ENCODE results near the gene SMIM8. TPM values are rescaled to one million over a fixed set of nuclear protein-coding genes. Genes with fewer than 3 reads are reported as not detected.

Gene SMIM8
- total RNA-seq, 6 experiments from 2014 or later: 2.8 to 5.9 (median 4.3) TPM

DNA sequence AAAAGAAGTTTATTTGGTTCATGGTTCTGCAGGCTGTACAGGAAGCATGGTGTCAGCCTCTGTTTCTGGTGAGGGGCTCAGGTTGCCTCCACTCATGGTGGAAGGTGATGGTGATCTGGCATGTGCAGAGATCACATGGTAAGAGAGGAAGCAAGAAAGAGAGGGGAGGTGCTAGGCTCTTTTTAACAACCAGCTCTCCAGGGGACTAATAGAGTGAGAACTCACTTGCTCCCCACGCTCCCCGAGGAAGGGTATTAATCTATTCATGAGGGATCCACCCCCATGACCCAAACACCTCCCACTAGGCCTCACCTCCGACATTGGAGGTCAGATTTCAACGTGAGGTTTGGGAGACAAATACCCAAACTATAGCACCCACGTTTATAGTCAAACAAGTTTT is 10.6 kb downstream of the SMIM8 start:
- Histone ChIP-seq H3K27me3 (no peaks in the 10 kb centered on the region), H3K27ac (no peak overlapping the region), H3K4me1 (no peaks in the 10 kb centered on the region), H3K36me3 (no peaks in the 10 kb centered on the region), H3K4me3 (no peak overlapping the region), H3K9me3 (no peaks in the 10 kb centered on the region)
- ATAC-seq (no peak), DNase-seq (no peak)
- TF ChIP-seq, protein P1, sequence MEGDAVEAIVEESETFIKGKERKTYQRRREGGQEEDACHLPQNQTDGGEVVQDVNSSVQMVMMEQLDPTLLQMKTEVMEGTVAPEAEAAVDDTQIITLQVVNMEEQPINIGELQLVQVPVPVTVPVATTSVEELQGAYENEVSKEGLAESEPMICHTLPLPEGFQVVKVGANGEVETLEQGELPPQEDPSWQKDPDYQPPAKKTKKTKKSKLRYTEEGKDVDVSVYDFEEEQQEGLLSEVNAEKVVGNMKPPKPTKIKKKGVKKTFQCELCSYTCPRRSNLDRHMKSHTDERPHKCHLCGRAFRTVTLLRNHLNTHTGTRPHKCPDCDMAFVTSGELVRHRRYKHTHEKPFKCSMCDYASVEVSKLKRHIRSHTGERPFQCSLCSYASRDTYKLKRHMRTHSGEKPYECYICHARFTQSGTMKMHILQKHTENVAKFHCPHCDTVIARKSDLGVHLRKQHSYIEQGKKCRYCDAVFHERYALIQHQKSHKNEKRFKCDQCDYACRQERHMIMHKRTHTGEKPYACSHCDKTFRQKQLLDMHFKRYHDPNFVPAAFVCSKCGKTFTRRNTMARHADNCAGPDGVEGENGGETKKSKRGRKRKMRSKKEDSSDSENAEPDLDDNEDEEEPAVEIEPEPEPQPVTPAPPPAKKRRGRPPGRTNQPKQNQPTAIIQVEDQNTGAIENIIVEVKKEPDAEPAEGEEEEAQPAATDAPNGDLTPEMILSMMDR (IDR thresholded peaks at IDR 0.05): no peak
- no peak for TF ChIP-seq POLR2A (IDR thresholded peaks at IDR 0.05)
- WGBS (ENCODE audit: insufficient coverage, low coverage, low lambda C conversion rate, missing lambda C conversion rate): 64% methylated on average over 5 of the region's 5 CpGs
- intact Hi-C loops (cut with DNase I): no loop called here

DNA sequence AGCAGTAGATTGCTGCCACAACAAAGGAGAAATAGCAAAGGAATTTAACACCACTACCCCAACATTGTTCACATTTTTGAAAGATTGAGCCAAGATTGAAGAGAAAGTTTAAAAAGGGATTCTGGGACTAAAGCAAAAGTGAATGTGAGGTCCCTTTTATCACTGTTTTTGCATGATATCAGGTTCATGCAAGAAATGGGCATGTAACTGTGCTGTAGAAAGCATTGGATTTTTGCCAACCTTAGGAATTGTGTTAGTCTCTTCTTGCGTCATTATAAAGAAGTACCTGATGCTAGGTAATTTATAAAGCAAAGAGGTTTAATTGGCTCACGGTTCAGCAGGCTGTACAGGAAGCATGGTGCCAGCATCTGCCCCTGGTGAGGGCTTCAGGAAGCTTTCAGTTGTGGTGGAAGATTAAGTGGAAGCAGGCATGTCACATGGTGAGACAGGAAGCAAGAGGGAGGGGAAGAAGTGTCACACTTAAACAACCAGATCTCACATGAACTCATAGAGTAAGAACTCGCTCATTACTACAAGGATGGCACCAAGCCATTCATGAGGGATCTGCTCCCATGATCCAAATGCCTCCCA is 11.3 kb downstream of the SMIM8 start:
- no peak for TF ChIP-seq POLR2A (IDR thresholded peaks at IDR 0.05)
- TF ChIP-seq, protein P1 (IDR thresholded peaks at IDR 0.05): no peak
- Histone ChIP-seq H3K4me1 (no peaks in the 10 kb centered on the region), H3K27me3 (no peaks in the 10 kb centered on the region), H3K9me3 (no peaks in the 10 kb centered on the region), H3K4me3 (no peak overlapping the region), H3K36me3 (no peaks in the 10 kb centered on the region), H3K27ac (no peak overlapping the region)
- intact Hi-C loops (cut with DNase I): no loop called here
- WGBS (ENCODE audit: insufficient coverage, low coverage, low lambda C conversion rate, missing lambda C conversion rate): 38% methylated on average over 3 of the region's 3 CpGs
- peak in 3 of 4 donors; percentile 27 to 40 (median 35) for ATAC-seq
- no peak for DNase-seq

DNA sequence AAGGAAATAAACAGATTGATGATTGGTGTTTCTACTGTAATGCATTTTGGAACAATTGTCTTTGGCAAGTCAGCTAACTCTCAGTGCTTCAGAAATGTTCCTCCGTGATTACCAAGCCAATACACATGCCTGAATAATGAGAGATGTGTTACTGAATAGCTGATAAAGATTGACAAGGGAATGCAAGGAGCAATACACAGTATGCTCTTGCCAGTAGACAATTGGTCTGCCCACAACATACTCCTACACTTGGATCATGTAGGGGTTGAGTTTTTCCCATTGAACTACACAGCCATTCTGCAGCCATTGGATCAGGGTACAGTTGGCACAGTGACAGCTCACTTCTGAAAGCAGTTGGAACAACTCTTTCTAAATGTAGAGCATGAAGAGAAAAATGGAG is 12.3 kb downstream of the SMIM8 start:
- no peak for ATAC-seq
- WGBS (ENCODE audit: insufficient coverage, low coverage, low lambda C conversion rate, missing lambda C conversion rate): 63% methylated on average over 1 of the region's 1 CpG
- H3K27me3 ChIP-seq: no peaks in the 10 kb centered on the region

GRCh38 chr6:87336367-87336766 is 14.0 kb downstream of the SMIM8 start:
- 90% methylated on average over 4 of the region's 4 CpGs for WGBS (ENCODE audit: insufficient coverage, low coverage, low lambda C conversion rate, missing lambda C conversion rate)
- Histone ChIP-seq H3K4me3 (no peak overlapping the region), H3K27ac (no peak overlapping the region), H3K36me3 (no peaks in the 10 kb centered on the region), H3K9me3 (no peaks in the 10 kb centered on the region), H3K4me1 (peaks cover 0 to 5% (median 0%) of the 10 kb centered on the region in 4 donors), H3K27me3 (no peaks in the 10 kb centered on the region)
- intact Hi-C loops (cut with DNase I): no loop called here
- no peak for ATAC-seq
- DNase-seq: no peak
- TF ChIP-seq, protein P1 (IDR thresholded peaks at IDR 0.05): no peak

More for the DNA sequence above, 12.3 kb downstream of the SMIM8 start:
- Histone ChIP-seq H3K27ac (no peak overlapping the region), H3K9me3 (no peaks in the 10 kb centered on the region), H3K4me1 (no peaks in the 10 kb centered on the region), H3K36me3 (no peaks in the 10 kb centered on the region), H3K4me3 (no peak overlapping the region)
- TF ChIP-seq, protein P1 (IDR thresholded peaks at IDR 0.05): no peak
- no peak for TF ChIP-seq POLR2A (IDR thresholded peaks at IDR 0.05)
- no peak for DNase-seq
- intact Hi-C loops (cut with DNase I): no loop called here
